NCI-H2171 treated with DMSO at 0.1 percent for 48 hours (cell line): ENCODE data around the gene BCAS1.
"Not testable (repeated sequence)": the region's sequence is repeated elsewhere in the genome, so short reads cannot be mapped to it uniquely, and the experiment has no call there.

ENCODE experiments used
- DNase-seq: peaks from one replicate; lab custom pipeline; 2025; lab: John Stamatoyannopoulos, UW

The BCAS1 gene

DNA sequence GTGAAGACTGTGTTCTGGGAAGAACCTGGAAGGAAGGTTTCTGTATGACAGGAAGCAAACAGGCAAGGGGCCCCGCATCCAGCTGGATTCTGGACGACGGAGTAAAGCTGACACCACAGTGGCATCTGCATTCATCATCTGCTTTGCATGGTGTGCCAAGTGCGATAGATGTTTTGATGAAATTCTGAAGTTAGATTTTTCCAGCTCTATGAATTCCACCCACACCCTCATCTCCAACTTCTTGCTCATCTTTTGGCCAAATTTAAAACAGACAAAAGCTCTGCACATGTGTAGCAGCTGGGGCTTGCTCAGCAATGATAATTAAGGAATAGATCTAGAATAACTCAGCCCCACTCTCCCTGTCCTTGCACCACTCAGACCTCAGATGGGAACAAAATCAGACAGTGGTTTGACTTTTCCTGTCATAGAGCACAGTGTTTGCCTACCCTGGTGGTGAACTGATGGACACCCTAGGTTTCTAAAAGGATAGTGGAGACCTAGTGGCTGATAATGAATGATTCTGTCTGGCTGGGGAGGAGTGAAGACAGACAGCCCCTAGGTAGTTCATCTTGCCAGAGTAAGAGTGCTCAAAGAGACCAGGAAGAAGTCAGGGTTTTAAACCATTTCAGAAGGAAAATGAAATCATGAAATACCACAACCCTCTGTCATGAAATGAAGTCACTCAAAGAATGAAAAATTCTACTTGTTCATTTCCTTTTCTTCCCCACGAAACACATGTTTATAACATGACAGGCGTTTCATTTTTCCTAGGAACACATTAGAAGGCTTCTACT lies 85.8 kb downstream of the BCAS1 start:
- DNase-seq: no peak

GRCh38 chr20:53983401-53983800 lies 87.0 kb downstream of the BCAS1 start:
- no peak for DNase-seq

- no peak for DNase-seq
Observed at GRCh38 chr20:53982624-53983023, 87.8 kb downstream of the BCAS1 start.

DNA sequence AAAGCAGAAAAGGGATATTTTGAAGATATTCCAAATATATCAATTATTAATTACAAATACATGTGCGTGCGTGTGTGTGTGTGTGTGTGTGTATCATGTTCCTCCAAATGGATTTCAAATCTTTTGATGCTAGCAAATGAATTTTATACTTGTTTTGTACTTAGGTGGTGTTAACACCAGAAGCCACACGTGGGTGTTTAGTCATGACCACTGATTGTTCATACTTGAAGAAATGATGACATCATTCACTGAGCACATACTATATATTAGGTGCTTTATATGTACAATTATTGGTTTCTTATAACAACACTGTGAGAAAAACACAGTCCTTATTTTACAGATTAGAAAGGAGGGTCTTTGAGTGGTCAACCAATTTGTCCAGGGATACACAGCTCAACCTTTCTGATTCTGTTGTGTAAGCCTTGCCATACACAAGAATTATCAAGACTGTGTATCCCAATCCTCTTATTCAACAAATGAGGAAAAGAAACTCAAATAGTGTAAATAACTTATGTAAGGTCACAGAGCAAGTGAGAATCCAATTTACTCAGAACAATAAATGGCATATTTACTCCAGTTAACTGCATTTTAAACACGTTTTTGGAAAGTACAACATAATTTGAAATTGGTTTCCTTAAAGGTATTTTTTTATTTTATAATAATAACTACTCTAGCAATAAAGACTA lies 88.5 kb downstream of the BCAS1 start:
- DNase-seq: no peak

DNA sequence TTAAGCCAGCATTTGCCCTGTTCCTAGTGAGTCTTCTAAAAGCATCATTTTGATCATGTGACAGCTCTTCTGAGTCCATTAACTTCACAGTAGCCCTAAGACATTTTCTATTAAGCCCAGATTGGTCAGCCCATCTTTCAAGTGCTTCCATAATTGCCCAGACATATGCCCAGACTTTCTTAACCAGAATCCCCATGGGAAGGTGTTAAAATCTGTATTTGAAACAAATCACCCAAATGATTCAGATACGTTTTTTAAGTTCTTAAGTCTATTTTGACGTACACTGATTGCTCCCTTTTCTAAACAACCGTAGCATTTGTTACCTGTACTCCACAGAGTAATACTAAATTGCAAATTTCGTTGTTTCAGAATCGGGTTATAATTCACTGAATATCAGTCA lies 89.3 kb downstream of the BCAS1 start:
- no peak for DNase-seq

DNA sequence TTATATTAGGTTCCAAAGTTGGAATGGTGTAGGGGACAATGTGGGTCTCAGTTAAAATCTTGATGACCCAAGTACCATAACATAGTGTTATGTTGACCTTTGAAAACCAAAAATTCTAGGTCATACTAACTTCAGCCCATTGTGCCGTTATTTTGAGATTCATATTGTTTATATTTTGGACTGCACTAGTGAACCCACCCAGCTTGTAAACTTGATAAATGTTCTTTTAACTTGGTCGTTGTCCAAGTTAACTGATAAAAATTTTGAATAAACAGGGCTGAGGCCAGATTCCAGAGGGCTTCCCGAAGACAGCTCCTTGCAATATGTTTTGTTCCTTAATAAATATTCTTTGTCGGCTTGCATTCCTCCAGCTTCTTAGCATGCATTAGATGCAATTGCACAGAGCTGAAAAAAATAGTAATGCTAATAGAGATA lies 90.3 kb downstream of the BCAS1 start:
- no peak for DNase-seq

DNA sequence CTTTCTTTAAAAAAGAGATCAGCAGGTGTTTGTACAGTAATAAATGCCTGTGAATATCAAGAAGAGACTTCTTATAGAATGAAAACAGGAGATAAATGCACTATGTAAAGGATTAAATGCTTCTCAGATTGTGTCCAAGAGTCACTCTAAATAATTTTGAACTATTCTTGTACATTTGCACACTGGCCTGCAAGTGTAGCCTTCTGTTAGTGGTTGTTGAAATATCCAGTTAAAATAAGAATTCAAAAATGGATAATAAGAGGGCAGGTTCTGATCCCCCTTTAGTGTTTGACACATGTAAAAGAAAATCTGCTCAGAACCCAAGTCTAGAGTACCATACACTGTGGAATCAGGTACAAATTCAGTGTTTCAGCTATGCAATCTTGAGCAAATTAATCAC lies 91.9 kb downstream of the BCAS1 start:
- DNase-seq: no peak

DNA sequence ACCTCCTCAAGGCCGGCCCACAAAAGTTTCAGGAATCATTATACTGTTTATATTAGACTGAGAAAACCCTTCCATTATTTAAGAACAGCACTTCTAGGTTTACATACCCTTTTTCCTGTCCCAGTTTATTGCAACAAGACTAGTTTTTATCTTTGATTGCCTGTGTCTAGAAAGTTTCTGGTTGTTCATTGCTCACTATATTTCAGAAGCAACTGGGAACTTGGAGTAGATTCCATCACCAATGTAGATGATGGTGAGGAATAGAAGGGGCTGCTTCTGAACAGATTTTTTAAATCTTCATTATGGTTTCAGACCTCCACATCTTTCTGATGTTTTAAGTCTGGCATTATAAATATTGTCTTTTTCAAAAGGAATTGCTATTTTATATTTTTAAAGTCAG lies 93.0 kb downstream of the BCAS1 start:
- no peak for DNase-seq

- no peak for DNase-seq
Observed at GRCh38 chr20:53975761-53976160, 94.6 kb downstream of the BCAS1 start.

GRCh38 chr20:53974785-53975555 lies 95.4 kb downstream of the BCAS1 start:
- no peak for DNase-seq

DNA sequence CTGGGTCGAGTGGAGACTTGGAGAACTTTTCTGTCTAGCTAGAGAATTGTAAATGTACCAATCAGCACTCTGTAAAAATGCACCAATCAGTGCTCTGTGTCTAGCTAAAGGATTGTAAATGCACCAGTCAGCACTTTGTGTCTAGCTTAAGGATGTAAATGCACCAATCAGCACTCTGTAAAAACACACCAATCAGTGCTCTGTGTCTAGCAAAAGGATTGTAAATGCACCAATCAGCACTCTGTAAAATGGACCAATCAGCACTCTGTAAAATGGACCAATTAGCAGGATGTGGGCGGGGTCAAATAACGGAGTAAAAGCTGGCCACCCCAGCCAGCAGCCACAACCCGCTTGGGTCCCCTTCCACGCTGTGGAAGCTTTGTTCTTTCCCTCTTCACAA lies 96.5 kb downstream of the BCAS1 start:
- not testable (repeated sequence) for DNase-seq

- DNase-seq: no peak
Observed at GRCh38 chr20:53972179-53972578, 98.2 kb downstream of the BCAS1 start.

DNA sequence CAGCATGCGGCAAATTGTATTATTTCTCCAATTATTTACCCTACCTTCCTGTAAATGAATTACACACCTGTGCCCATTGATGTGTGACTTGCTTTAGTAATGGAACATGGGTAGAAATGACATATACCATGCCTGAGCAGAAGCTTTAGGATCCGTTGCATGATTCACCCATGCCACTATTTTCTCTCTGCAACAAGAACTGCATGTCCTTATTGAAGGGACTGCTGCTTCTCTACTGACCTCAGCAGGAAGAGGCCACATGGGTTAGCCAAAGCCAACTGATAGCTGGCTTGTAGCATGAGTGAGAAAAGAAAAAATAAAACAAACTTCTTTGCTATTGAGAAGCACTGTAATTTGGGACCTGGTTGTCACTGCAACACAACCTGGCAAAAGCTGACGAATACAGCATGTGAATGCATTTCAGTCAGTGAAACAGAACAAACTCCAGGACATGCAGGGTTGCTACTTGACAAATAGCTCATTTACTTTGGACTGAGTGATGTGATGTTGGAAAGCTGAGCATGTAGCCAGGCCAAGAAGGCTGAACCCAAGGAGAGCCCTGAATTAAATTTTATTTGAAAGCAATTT lies 99.2 kb downstream of the BCAS1 start:
- no peak for DNase-seq

GRCh38 chr20:53970232-53970631 lies 100.2 kb downstream of the BCAS1 start:
- no peak for DNase-seq

- DNase-seq: no peak
Observed at GRCh38 chr20:53967527-53967926, 102.9 kb downstream of the BCAS1 start.

DNA sequence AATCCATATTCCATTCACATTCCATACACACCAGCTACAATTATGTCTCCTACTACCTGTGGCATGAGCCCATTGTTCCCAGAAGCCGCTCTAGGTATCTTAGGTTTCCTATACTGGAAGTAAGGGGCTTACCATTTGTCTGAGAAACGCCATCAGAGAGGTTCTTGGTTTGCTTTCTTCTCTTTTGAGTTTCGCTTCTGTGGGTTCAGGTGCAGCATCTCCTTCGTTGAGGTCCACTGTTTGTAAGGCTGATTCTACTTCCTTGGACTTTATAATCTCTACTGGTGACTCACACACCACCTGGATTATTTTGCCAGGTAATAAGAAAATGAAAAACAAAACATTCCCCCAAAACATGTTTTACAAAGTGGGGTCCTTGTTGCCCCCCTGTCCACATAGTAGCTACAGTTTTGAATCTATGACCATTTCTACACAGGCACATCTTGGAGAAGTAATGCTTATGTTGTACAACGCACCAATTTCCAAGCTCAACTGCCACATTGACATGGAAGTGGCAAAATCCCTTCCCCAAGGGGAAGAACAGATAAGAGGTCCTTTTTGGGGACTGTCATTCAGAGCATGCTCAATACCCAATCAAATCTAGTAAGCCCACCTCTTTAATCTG lies 103.5 kb downstream of the BCAS1 start:
- no peak for DNase-seq

DNA sequence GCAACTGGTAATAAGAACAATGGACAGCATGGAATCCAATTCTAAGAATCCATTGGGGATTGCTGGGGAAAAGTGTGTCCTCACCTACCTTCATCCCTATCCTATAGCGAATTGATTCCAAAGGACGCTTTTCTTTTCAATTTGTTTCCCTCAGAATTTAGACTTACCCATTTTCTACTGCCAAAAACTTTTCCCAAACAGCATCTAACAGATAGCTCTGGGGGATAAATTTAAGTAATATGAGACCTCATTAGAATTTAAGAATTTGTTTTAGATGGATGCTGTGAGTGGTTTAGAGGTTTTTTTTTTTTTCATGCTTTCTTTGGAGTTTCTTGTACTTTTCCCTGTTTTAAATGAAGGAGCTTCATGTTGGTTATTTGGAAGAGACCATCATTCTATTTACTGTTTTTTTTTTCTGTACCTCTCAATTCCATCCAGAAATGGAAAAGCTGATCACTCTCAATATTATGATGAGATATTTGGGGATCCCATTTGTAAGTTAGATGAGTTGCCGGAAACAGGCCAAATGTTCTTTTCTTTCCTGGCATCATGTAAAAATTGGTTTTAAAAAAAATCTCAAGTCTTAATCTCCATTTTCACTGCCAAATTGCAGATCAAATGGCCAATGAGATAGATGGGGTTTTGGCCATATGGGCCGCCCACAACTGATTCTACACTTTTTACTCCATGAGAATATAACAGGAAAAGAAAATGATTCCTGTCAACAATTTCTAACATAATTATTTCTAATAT lies 105.7 kb downstream of the BCAS1 start:
- DNase-seq: no peak

DNA sequence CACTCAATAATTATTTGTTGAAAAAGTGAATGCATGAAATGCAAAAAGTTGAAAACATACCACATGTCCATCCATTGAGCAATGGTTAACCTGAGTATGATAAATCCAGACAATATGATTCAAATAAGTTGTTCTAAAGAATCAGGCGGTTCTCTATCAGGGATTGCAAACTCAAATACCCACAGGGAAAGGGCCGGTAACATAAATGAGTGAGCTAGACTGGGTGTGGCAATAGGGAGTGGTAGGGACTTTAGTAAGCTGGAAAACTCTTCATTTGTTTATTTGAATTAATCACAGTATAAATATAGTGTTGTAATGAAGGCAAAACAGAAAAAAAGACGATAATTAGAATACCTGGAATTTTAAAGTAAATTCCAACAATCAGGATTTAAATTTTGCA lies 106.3 kb downstream of the BCAS1 start:
- DNase-seq: no peak

DNA sequence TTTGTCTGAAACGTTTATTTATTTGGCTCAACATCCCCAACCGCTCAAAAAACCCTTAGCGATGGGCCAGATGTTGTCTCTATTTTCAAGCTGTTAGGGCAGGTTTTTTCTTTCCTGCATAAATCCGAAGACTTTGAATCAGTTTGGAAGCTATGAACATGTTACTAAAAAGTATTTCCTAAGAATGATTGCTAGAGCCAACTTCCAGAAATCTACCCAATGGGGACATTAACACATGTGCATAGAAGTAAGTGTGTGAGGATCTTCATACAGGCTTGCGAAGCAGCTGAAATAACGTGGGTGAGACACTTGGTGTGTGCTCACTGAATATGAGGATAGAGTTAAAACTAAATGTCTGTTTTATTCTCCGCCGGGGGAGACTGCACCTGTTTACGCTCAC lies 106.8 kb downstream of the BCAS1 start:
- no peak for DNase-seq

- no peak for DNase-seq
Observed at GRCh38 chr20:53962388-53962787, 108.0 kb downstream of the BCAS1 start.

DNA sequence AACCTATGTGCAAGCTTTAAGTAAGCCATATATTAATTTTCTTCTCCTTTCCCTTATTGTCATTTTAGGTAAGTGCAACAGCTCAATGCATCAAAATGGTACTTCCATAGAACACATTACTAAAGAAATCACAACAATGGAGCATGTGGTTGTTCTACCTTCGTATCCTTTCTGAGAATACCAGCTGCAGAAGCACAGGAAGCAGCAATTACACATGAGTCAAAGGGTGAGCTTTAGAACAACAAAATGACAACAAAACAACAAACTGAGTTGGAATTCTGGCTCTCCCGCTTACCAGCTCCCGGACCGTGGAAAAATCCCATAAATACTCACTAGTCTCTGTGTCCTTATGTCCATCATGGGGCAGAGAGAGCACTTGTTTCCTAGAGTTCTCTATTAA lies 108.9 kb downstream of the BCAS1 start:
- DNase-seq: no peak
